IMR-90 (cell line): ENCODE data around the gene PTGS2. TPM values are rescaled to one million over a fixed set of nuclear protein-coding genes. Genes with fewer than 3 reads are reported as not detected.

Experiments
- ATAC-seq: fragments of 200-7000 bp; cut with Tn5 transposase; 2 replicates; pipeline ENCODE4 v1.9.1; 2020; ENCODE audit warnings: low read depth, mild to moderate bottlenecking, moderate library complexity
- BruUV-seq: library from RNA; stranded (reverse); fragments of 400-500 nt; replicated peaks from 2 replicates; lab custom pipeline; 2021; lab: Mats Ljungman, UMichigan
- CTCF ChIA-PET: fragments of 300-600 bp; formaldehyde crosslinking; extraction: SDS; loops from one replicate; lab custom pipeline; 2021; ENCODE audit warnings: antibody characterized with exemption; lab: Yijun Ruan, JAX
- POLR2A ChIA-PET: fragments of 300-600 bp; sonication (Branson Sonifier 250); formaldehyde crosslinking; loops from one replicate; lab custom pipeline; 2022; ENCODE audit warnings: antibody characterized with exemption; ENCODE audit not compliant: unreplicated experiment; lab: Charles Lee
- DNase-seq: peaks from one replicate; pipeline ENCODE4 v3.0.0; 2013
- H2AFZ ChIP-seq: replicated peaks from 2 replicates; pipeline ENCODE3; 2013; ENCODE audit warnings: low read length, mild to moderate bottlenecking; ENCODE audit not compliant: poor library complexity
- H2AK5ac ChIP-seq: 2 replicates; pipeline ENCODE4 v1.6.1; 2013; ENCODE audit warnings: low read depth, low read length, inconsistent platforms
- H2AK9ac ChIP-seq: replicated peaks from 2 replicates; pipeline ENCODE3; 2013; ENCODE audit warnings: mild to moderate bottlenecking, low read depth, low read length, moderate library complexity; ENCODE audit not compliant: poor library complexity
- H2BK120ac ChIP-seq: 2 replicates; pipeline ENCODE4 v1.6.1; 2013; ENCODE audit warnings: low read depth, low read length, inconsistent platforms
- H2BK15ac ChIP-seq: 3 replicates; pipeline ENCODE4 v1.6.1; 2013; ENCODE audit warnings: low read depth, low read length, inconsistent platforms
- H2BK20ac ChIP-seq: 2 replicates; pipeline ENCODE4 v1.6.1; 2013; ENCODE audit warnings: low read depth, mild to moderate bottlenecking, inconsistent platforms, low read length, moderate library complexity
- H2BK5ac ChIP-seq: 2 replicates; pipeline ENCODE4 v1.6.1; 2013; ENCODE audit warnings: mild to moderate bottlenecking, low read depth, low read length, inconsistent platforms; ENCODE audit not compliant: poor library complexity, severe bottlenecking
- H3K14ac ChIP-seq: replicated peaks from 2 replicates; pipeline ENCODE4 v1.6.1; 2013; ENCODE audit warnings: low read depth, low read length, inconsistent platforms
- H3K18ac ChIP-seq: 2 replicates; pipeline ENCODE4 v1.6.1; 2013; ENCODE audit warnings: low read depth, low read length, control low read depth
- H3K23ac ChIP-seq: 2 replicates; pipeline ENCODE4 v1.6.1; 2013; ENCODE audit warnings: low read depth, low read length, inconsistent platforms
- H3K27ac ChIP-seq: 2 replicates; pipeline ENCODE4 v1.5.1; 2013; ENCODE audit warnings: mild to moderate bottlenecking, control low read depth, low read length; ENCODE audit not compliant: insufficient read depth
- H3K27me3 ChIP-seq: 2 replicates; pipeline ENCODE4 v1.6.1; 2013; ENCODE audit warnings: low read length; ENCODE audit not compliant: control insufficient read depth, insufficient read depth
- H3K36me3 ChIP-seq: 2 replicates; pipeline ENCODE4 v1.6.1; 2013; ENCODE audit warnings: low read length, mixed read lengths; ENCODE audit not compliant: control insufficient read depth, insufficient read depth
- H3K4ac ChIP-seq: 2 replicates; pipeline ENCODE4 v1.6.1; 2013; ENCODE audit warnings: low read depth, low read length, inconsistent platforms
- H3K4me1 ChIP-seq: 2 replicates; pipeline ENCODE4 v1.6.1; 2013; ENCODE audit warnings: low read length, mixed read lengths; ENCODE audit not compliant: control insufficient read depth, insufficient read depth
- H3K4me2 ChIP-seq: 2 replicates; pipeline ENCODE4 v1.6.1; 2013; ENCODE audit warnings: low read depth, mild to moderate bottlenecking, control low read depth, low read length, moderate library complexity
- H3K4me3 ChIP-seq: 2 replicates; pipeline ENCODE4 v1.5.1; 2013; ENCODE audit warnings: low read depth, mild to moderate bottlenecking, control low read depth, low read length, moderate library complexity; ENCODE audit not compliant: insufficient read depth
- H3K56ac ChIP-seq: 2 replicates; pipeline ENCODE4 v1.6.1; 2013; ENCODE audit warnings: low read length, inconsistent platforms; ENCODE audit not compliant: insufficient read depth; ENCODE audit errors: extremely low read depth
- H3K79me1 ChIP-seq, 2 experiments: 2 replicates each; pipeline ENCODE4 v1.6.1; 2013; ENCODE audit warnings: low read length in 2 of 2, inconsistent platforms in 1 of 2, low read depth in 1 of 2
- H3K9ac ChIP-seq: 2 replicates; pipeline ENCODE4 v1.6.1; 2013; ENCODE audit warnings: low read depth, low read length, control low read depth
- H3K9me1 ChIP-seq: 2 replicates; pipeline ENCODE4 v1.6.1; 2013; ENCODE audit warnings: low read length, inconsistent platforms; ENCODE audit not compliant: insufficient read depth
- H3K9me3 ChIP-seq: 2 replicates; pipeline ENCODE4 v1.6.1; 2013; ENCODE audit warnings: low read length; ENCODE audit not compliant: control insufficient read depth, insufficient read depth
- H4K20me1 ChIP-seq: 2 replicates; pipeline ENCODE4 v1.6.1; 2013; ENCODE audit warnings: low read length, inconsistent platforms; ENCODE audit not compliant: insufficient read depth
- H4K5ac ChIP-seq: 2 replicates; pipeline ENCODE4 v1.6.1; 2013; ENCODE audit warnings: mild to moderate bottlenecking, low read depth, low read length, control low read depth
- H4K8ac ChIP-seq, 2 experiments: 2 replicates each; pipeline ENCODE4 v1.6.1; 2013; ENCODE audit warnings: low read depth in 2 of 2, low read length in 2 of 2, control low read depth in 1 of 2, inconsistent platforms in 1 of 2
- H4K91ac ChIP-seq: 2 replicates; pipeline ENCODE4 v1.6.1; 2013; ENCODE audit warnings: low read depth, low read length, inconsistent platforms; ENCODE audit not compliant: insufficient read depth
- BHLHE40 ChIP-seq: fragments of 150-350 bp; IDR thresholded peaks from 2 replicates; pipeline ENCODE4 v1.6.1; 2016; ENCODE audit warnings: mild to moderate bottlenecking, low read depth, low read length
- CTCF ChIP-seq: conservative IDR thresholded peaks from 2 replicates; pipeline ENCODE4 v1.5.1; 2012; ENCODE audit warnings: mild to moderate bottlenecking, low read depth, low read length, improper control_type of control experiment
- FOS ChIP-seq: fragments of 150-350 bp; IDR thresholded peaks from 2 replicates; pipeline ENCODE4 v1.6.1; 2016; ENCODE audit warnings: low read depth, low read length
- MAZ ChIP-seq: IDR thresholded peaks from 2 replicates; pipeline ENCODE4 v1.6.1; 2012; ENCODE audit warnings: low read depth, mild to moderate bottlenecking, low read length, improper control_type of control experiment, moderate library complexity, borderline replicate concordance
- MXI1 ChIP-seq: IDR thresholded peaks from 2 replicates; pipeline ENCODE4 v1.6.1; 2012; ENCODE audit warnings: low read depth, mild to moderate bottlenecking, low read length, moderate library complexity, borderline replicate concordance
- NFE2L2 ChIP-seq: fragments of 150-350 bp; IDR thresholded peaks from 2 replicates; pipeline ENCODE4 v1.6.1; 2016; ENCODE audit warnings: low read depth, mild to moderate bottlenecking, low read length
- USF2 ChIP-seq: fragments of 150-350 bp; IDR thresholded peaks from 2 replicates; pipeline ENCODE4 v1.6.1; 2017; ENCODE audit warnings: mild to moderate bottlenecking, antibody characterized with exemption, low read length, low read depth
- dilution Hi-C: fragments of 300-500 bp; cut with HindIII; formaldehyde crosslinking; loops from one replicate; pipeline ENCODE4 v1.14.3; 2018; ENCODE audit warnings: low sequenced_read_pairs; ENCODE audit not compliant: unreplicated experiment
- in situ Hi-C: fragments of 300-500 bp; cut with MboI; formaldehyde crosslinking; loops from 3 replicates; pipeline ENCODE4 v1.14.3; 2019; ENCODE audit warnings: low sequenced_read_pairs, inconsistent platforms, mixed read lengths
- intact Hi-C: fragments of 100-400 bp; cut with micrococcal nuclease; formaldehyde crosslinking; loops from 2 replicates; pipeline ENCODE4 v1.10.0; 2022
- polyA plus RNA-seq, 3 experiments: library from polyadenylated mRNA; depleted of rRNA; stranded (reverse); fragments of >200 nt; gene quantifications; 2 replicates each; pipeline ENCODE4 v1.2.3, GENCODE V29; 2012; ENCODE audit warnings: low replicate concordance in 1 of 3
- total RNA-seq: library from RNA; depleted of rRNA; stranded (reverse); fragments of >200 nt; gene quantifications from 2 replicates; pipeline ENCODE4 v1.2.3, GENCODE V29; 2012

The PTGS2 gene
- total and polyA plus RNA-seq, 2 of the 4 experiments (the other 2 are of a cell fraction), result 3.4 to 4.8 TPM

GRCh38 chr1:186662752-186663151 is 17.5 kb downstream of the PTGS2 start:
- no peaks in the 10 kb centered on the region for H3K79me1 ChIP-seq
- H3K4me3 ChIP-seq, result no peak overlapping the region
- H3K56ac ChIP-seq, result no peak overlapping the region
- no peaks in the 10 kb centered on the region for H3K9me1 ChIP-seq
- no peaks in the 10 kb centered on the region for H3K27me3 ChIP-seq
- intact Hi-C loops (no loop called here), dilution Hi-C loops (no loop called here), in situ Hi-C loops (no loop called here)
- no peak overlapping the region for H3K4me2 ChIP-seq
- no peak overlapping the region for H3K27ac ChIP-seq
- no peak overlapping the region for H3K9ac ChIP-seq
- H3K9me3 ChIP-seq, result no peaks in the 10 kb centered on the region
- H4K20me1 ChIP-seq, result no peaks in the 10 kb centered on the region
- H2BK5ac ChIP-seq, result no peak overlapping the region
- H3K4ac ChIP-seq, result no peak overlapping the region
- no peak overlapping the region for H2BK15ac ChIP-seq
- no peaks in the 10 kb centered on the region for H3K4me1 ChIP-seq
- H3K18ac ChIP-seq, result no peak overlapping the region
- no peak overlapping the region for H4K91ac ChIP-seq
- no peak overlapping the region for H2AK5ac ChIP-seq
- H4K8ac ChIP-seq, result no peak overlapping the region
- H3K23ac ChIP-seq, result no peak overlapping the region
- POLR2A ChIA-PET, result no interaction called here
- no peak overlapping the region for H2AK9ac ChIP-seq
- H4K5ac ChIP-seq, result no peak overlapping the region
- CTCF ChIA-PET, result no interaction called here
- no TSS peak for BruUV-seq
- DNase-seq (peak; percentile 52), ATAC-seq (no peak)
- no peak overlapping the region for H2AFZ ChIP-seq
- TF ChIP-seq CTCF (no peak), FOS (no peak), MXI1 (no peak), NFE2L2 (no peak), USF2 (no peak), BHLHE40 (no peak), MAZ (no peak)
- H2BK120ac ChIP-seq, result no peak overlapping the region
- H2BK20ac ChIP-seq, result no peak overlapping the region
- H3K14ac ChIP-seq, result no peak overlapping the region
- H3K36me3 ChIP-seq, result no peaks in the 10 kb centered on the region
